HG02571 (cell line): ENCODE data around the gene RPAP2.
"Not testable (repeated sequence)": the region's sequence is repeated elsewhere in the genome, so short reads cannot be mapped to it uniquely, and the experiment has no call there.

Source experiments
- ATAC-seq: cut with Tn5 transposase; IDR thresholded peaks from one replicate; pipeline ENCODE4 v1.9.1; 2021; ENCODE audit warnings: mild to moderate bottlenecking, moderate library complexity; ENCODE audit not compliant: unreplicated experiment

The RPAP2 gene

GRCh38 chr1:92298573-92299476 lies at the start of gene RPAP2, which contains the start of gene GLMN:
TSS of gene RPAP2 (plus strand) at chr1:92299059. CDS start at chr1:92299074, 15 bp downstream.
TSS of gene GLMN (minus strand) at chr1:92298987. CDS start at chr1:92297999, 988 bp downstream.
- peak; percentile 98 for ATAC-seq

- not testable (repeated sequence) for ATAC-seq
Measured at GRCh38 chr1:92254714-92255113, 44.1 kb upstream of the RPAP2 start.

DNA sequence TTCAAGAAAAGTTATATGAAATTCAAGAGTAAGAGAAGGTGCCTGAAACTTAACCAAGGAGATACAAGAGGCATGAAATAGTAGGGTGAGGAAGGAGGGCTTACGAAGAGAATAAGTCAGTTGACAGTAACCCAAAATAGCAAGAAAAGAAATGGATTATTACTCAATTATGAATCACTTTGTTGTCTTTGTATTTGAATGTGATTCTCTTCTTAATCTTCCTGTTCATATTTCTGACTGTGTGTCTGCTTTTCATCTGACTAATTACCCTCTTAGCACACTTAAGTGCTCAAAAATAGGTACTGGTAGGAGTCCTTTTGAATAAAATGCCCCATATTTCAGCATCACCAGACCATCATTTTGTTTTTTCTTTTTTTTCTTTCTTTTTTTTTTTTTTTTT lies 39.5 kb upstream of the RPAP2 start:
- ATAC-seq: no peak

GRCh38 chr1:92262516-92262915 lies 36.3 kb upstream of the RPAP2 start:
- no peak for ATAC-seq

DNA sequence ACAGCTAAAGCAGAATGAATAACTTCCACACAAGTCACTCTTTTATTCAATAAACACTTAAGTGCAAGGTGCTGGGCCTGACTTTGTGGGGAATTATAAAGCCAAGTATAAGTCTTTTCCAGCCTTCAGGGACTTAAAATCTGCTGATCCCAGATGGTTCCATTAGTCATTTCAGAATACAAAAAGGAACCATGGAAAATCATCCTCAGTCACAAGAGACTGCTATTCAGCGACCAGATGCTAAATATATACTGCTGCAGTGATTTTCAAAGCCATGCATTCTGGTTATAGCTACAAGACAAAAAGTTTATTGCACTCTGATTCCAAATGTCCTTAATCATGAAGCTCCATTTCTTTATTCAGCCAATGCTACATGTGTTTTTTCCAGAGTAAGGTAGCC lies 25.8 kb upstream of the RPAP2 start:
- no peak for ATAC-seq

DNA sequence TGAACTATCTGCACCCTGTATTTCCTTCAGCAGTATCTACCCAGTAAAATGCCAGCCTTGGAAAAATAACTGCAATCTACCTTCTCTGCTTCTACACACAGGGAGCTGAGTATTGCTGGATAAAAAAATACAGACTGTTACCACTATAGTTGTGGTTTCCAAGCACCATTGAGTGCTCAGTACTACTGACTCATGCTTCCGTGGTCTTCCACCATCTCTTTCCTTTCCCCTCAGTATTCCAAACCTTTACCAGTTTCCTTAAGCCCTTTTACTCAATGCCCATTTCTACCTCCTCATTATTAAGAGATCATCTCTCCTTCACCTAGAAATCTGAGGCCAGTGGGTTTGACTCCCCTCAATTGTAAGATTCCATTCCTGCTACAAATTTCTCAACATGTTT lies 23.9 kb upstream of the RPAP2 start:
- no peak for ATAC-seq

GRCh38 chr1:92276082-92276481 lies 22.8 kb upstream of the RPAP2 start:
- no peak for ATAC-seq

DNA sequence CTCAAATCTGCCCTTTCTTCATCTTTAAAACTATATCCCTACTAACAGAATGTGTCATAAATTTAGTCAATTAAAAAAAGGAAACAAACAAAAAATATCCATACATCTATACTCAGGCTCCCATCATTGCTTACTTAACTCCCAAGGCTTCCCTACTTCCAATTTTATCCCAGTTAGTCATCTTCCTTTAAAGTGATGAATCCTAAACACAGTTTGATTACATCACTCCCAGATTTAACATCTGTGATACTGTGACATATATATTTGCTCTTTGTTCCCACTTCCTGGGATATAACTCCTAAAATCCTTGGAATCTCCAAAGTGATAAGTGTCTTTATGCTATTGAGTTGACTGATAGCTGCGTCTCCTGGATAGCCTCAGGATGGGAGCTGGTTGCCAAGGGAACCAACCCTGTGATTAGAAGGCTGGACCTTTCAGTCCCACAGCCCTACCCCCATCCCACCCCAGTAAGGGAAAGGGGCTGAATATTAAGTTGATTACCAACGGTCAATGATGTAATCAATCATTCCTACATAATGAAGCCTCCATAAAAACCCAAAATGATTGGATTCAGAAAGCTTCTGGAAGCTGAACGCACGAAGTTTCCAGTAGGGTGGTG lies 21.6 kb upstream of the RPAP2 start:
- ATAC-seq: no peak

DNA sequence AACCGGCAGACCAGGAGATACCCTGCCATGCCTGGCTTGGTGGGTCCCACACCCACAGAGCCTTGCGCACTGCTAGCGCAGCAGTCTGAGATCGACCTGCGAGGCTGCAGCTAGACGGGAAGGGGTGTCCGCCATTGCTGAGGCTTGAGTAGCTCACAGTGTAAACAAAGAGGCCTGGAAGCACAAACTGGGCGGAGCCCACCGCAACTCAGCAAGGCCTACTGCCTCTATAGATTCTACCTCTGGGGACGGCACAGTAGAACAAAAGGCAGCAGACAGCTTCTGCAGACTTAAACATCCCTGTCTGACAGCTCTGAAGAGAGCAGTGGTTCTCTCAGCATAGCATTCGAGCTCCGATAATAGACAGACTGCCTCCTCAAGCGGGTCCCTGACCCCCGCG lies 19.1 kb upstream of the RPAP2 start:
- ATAC-seq: not testable (repeated sequence)

GRCh38 chr1:92281411-92281810 lies 17.4 kb upstream of the RPAP2 start:
- not testable (repeated sequence) for ATAC-seq

DNA sequence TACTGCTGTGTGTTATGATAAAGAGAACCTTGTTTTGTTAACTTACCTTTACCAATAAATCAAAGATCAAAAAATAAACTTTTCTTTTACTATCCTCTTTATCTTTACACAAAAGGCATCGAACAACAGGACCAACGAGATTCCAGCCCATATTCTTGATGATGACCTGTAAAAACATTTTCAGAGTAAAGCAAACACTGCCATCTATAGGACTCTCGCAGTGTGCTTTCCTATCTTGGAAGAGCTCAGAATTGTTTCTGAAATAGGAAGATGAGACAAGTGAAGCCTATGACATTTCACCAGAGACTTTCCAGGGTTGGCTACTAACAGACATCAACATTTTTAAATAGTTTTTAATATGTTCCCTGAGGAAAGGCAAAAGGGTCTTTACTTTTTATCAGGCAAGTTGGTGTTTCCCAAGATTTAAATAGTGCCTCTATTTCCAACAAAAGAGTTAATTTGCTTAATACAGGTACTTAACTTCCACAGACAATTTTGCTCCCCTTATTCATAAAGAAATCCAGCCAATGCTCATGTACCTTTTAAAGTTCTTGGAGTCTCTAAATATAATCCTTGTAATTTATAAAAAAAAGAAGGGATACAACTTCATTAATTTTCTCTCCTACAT lies 7.4 kb upstream of the RPAP2 start:
- ATAC-seq: no peak

DNA sequence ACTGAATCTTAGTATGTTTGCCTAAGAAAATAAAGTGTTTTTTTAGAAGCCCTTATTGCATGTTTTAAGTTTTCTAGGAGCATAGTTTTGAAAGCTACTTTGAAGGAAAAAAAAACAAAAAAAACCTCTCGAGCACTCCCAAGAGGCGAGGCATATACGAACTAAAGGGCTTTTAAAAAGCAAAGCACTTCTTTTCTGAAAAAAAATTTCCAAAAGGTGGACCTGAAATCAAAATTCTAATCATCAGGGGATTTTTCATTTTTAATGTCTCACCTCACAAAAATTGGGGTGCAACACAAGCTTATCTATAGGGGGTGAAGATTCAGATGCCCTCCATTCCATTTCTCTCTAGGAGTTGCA lies 666 bp upstream of the RPAP2 start:
- ATAC-seq: no peak

DNA sequence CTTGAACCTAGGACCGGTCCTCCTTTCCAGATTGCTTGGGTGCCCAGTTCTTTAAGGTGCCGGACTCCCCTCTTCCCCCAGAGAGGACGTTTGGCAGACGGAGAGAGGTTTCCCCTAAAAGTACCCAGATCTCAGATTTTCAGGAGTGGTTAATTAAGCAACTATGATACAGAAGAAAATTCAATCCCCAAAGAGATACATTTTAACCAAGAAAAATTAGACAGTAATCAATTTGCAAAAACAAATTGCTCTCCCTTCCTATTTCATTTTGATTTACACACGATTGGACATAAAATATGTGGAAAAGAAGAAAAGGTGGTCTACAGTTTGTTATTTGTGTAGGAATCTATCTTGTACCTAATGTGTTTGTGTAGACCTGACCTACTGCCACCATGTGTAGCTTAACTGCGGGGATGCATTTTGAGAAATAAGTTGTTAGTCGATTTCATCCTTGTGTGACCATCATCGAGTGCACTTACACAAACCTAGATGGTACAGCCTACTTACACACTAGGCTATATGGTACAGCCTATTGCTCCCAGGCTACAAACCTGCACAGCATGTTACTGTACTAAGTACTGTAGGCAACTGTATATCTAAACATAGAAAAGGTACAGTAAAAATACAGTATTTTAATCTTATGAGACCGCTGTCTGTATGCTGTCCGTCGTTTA lies 755 bp downstream of the RPAP2 start:
- no peak for ATAC-seq

- ATAC-seq: no peak
Measured at GRCh38 chr1:92301021-92301420, 2.2 kb downstream of the RPAP2 start.

GRCh38 chr1:92306020-92306419 lies 7.2 kb downstream of the RPAP2 start:
- ATAC-seq: no peak

- ATAC-seq: no peak
Measured at GRCh38 chr1:92307980-92308379, 9.1 kb downstream of the RPAP2 start.

DNA sequence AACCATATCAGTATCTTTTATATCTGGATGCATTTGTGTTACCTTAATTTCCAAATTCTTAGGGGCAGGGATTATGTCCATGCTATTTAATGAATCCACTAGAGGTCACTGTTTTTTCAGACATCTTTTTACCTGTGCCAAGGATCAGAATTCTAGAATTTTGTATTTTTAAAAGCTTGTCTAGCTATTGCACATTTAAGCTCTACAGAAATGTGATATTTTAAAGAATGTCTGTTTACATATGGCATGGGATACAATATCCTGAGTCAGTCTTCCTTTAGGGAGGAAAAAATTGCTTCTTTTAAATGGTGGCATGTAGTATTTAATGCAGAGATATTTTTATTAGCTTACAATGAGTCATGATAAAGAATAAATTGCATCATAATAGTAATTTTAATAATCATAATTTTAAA lies 11.3 kb downstream of the RPAP2 start:
- ATAC-seq: no peak

GRCh38 chr1:92314024-92314423 lies 15.2 kb downstream of the RPAP2 start:
- no peak for ATAC-seq

GRCh38 chr1:92315766-92316599 lies 17.1 kb downstream of the RPAP2 start:
- ATAC-seq: no peak

- ATAC-seq: no peak
Measured at GRCh38 chr1:92317836-92318493, 19.1 kb downstream of the RPAP2 start.
